HG03159 (cell line): Measurements from ENCODE around the gene CXCL17.

Source experiments
- ATAC-seq: cut with Tn5 transposase; IDR thresholded peaks from one replicate; pipeline ENCODE4 v1.9.1; 2021; ENCODE audit warnings: mild to moderate bottlenecking, moderate library complexity; ENCODE audit not compliant: unreplicated experiment

Gene CXCL17

GRCh38 chr19:42401365-42402303 lies 41.1 kb downstream of the CXCL17 start:
- no peak for ATAC-seq

- ATAC-seq: no peak
Measured at GRCh38 chr19:42400404-42400803, 42.3 kb downstream of the CXCL17 start.

GRCh38 chr19:42397263-42398166 lies 45.2 kb downstream of the CXCL17 start:
- no peak for ATAC-seq

GRCh38 chr19:42396381-42397262 lies 46.1 kb downstream of the CXCL17 start:
- ATAC-seq: peak; percentile 95

GRCh38 chr19:42394751-42395150 lies 48.0 kb downstream of the CXCL17 start:
- no peak for ATAC-seq

GRCh38 chr19:42392165-42392564 lies 50.6 kb downstream of the CXCL17 start:
- ATAC-seq: no peak

GRCh38 chr19:42389899-42390298 lies 52.8 kb downstream of the CXCL17 start, which contains the start of gene CNFN:
Gene CNFN (minus strand): TSS chr19:42390297. CDS start chr19:42389037, 1,260 bp downstream.
- no peak for ATAC-seq

- ATAC-seq: no peak
Measured at GRCh38 chr19:42388851-42389489, 53.8 kb downstream of the CXCL17 start.

- ATAC-seq: no peak
Measured at GRCh38 chr19:42386974-42387707, 55.6 kb downstream of the CXCL17 start.

- ATAC-seq: no peak
Measured at GRCh38 chr19:42380155-42380554, 62.6 kb downstream of the CXCL17 start.
